HepG2 (cell line): ENCODE measurements around the gene RAB34. TPM values are rescaled to one million over a fixed set of nuclear protein-coding genes. Genes with fewer than 3 reads are reported as not detected.
A peak's percentile ranks its signal among the peaks of the same experiment; 100 is the strongest.

Experiments used
- AGO2 ChIP-seq: fragments of 200-400 bp; formaldehyde crosslinking; optimal IDR thresholded peaks from 2 replicates; pipeline ENCODE3; 2017; ENCODE audit warnings: mild to moderate bottlenecking, low read depth, low read length, moderate library complexity
- ARHGAP35 ChIP-seq: sonication (generic); formaldehyde crosslinking; IDR thresholded peaks from 2 replicates; pipeline ENCODE4 v1.9.0; 2022; ENCODE audit warnings: mild to moderate bottlenecking, inconsistent platforms, moderate library complexity, missing genetic modification reagents, borderline replicate concordance
- ASH2L ChIP-seq: fragments of 300-600, 200-600 bp; sonication (generic); IDR thresholded peaks from 2 replicates; pipeline ENCODE4 v1.7.0; 2017; ENCODE audit warnings: low read depth, mild to moderate bottlenecking, moderate library complexity, mixed read lengths, low read length; ENCODE audit not compliant: insufficient read length
- ATAD3A ChIP-seq: sonication (generic); formaldehyde crosslinking; IDR thresholded peaks from 2 replicates; pipeline ENCODE4 v1.4.0; 2020; ENCODE audit warnings: missing genetic modification reagents
- BORCS8-MEF2B ChIP-seq: sonication (generic); formaldehyde crosslinking; IDR thresholded peaks from 2 replicates; pipeline ENCODE4 v1.8.0; 2022; ENCODE audit warnings: mild to moderate bottlenecking, missing genetic modification reagents
- CCDC6 ChIP-seq: sonication (generic); formaldehyde crosslinking; IDR thresholded peaks from 2 replicates; pipeline ENCODE4 v1.8.1; 2022; ENCODE audit warnings: mild to moderate bottlenecking, missing genetic modification reagents, moderate library complexity
- CHD4 ChIP-seq: fragments of 200-600 bp; sonication (generic); IDR thresholded peaks from 2 replicates; pipeline ENCODE4 v1.7.0; 2017; ENCODE audit warnings: mild to moderate bottlenecking, low read length, borderline replicate concordance
- CREM ChIP-seq, 2 experiments: sonication (generic) in 1 of 2; formaldehyde crosslinking in 1 of 2; IDR thresholded peaks; 2 replicates each; pipeline versions ENCODE4 v1.4.0 to v1.6.1; 2016 to 2020; ENCODE audit warnings: antibody characterized with exemption in 1 of 2, mild to moderate bottlenecking in 1 of 2, missing genetic modification reagents in 1 of 2
- JUNB ChIP-seq: sonication (generic); formaldehyde crosslinking; IDR thresholded peaks from 2 replicates; pipeline ENCODE4 v1.8.0; 2022; ENCODE audit warnings: missing genetic modification reagents, mild to moderate bottlenecking, borderline replicate concordance
- MBNL3 ChIP-seq: fragments of 250-450 bp; sonication (Bioruptor Pico); conservative IDR thresholded peaks from 2 replicates; pipeline ENCODE4 v1.8.0; 2022; ENCODE audit warnings: mild to moderate bottlenecking, inconsistent platforms
- RAD51 ChIP-seq: fragments of 450-650 bp; IDR thresholded peaks from 2 replicates; pipeline ENCODE4 v1.6.1; 2016; ENCODE audit warnings: borderline replicate concordance
- RFX1 ChIP-seq: fragments of 450-650 bp; IDR thresholded peaks from 2 replicates; pipeline ENCODE4 v1.6.1; 2017
- SMARCE1 ChIP-seq: fragments of 450-650 bp; IDR thresholded peaks from 2 replicates; pipeline ENCODE4 v1.6.1; 2017; ENCODE audit warnings: borderline replicate concordance
- SOX6 ChIP-seq, 2 experiments: fragments of 450-650 bp in 1 of 2; sonication (generic) in 1 of 2; formaldehyde crosslinking in 1 of 2; IDR thresholded peaks; 2 replicates each; pipeline versions ENCODE4 v1.4.0 to v1.6.1; 2017 to 2020; ENCODE audit warnings: antibody characterized with exemption in 1 of 2, mild to moderate bottlenecking in 1 of 2, missing genetic modification reagents in 1 of 2
- SPEN ChIP-seq: sonication (generic); formaldehyde crosslinking; IDR thresholded peaks from 2 replicates; pipeline ENCODE4 v1.5.1; 2020; ENCODE audit warnings: low read depth, mild to moderate bottlenecking, missing genetic modification reagents
- STAT5B ChIP-seq: sonication (generic); formaldehyde crosslinking; IDR thresholded peaks from 2 replicates; pipeline ENCODE4 v1.4.0; 2020; ENCODE audit warnings: missing genetic modification reagents
- ZBTB20 ChIP-seq: sonication (generic); formaldehyde crosslinking; IDR thresholded peaks from 2 replicates; pipeline ENCODE4 v1.8.1; 2023; ENCODE audit warnings: missing genetic modification reagents, low read depth, mild to moderate bottlenecking, borderline replicate concordance
- ZFP90 ChIP-seq: sonication (generic); formaldehyde crosslinking; IDR thresholded peaks from 2 replicates; pipeline ENCODE4 v1.8.0; 2022; ENCODE audit warnings: missing genetic modification reagents, mild to moderate bottlenecking, inconsistent platforms, borderline replicate concordance
- ZMYM2 ChIP-seq: sonication (generic); formaldehyde crosslinking; IDR thresholded peaks from 2 replicates; pipeline ENCODE4 v1.8.0; 2022; ENCODE audit warnings: mild to moderate bottlenecking, missing genetic modification reagents
- ZNF460 ChIP-seq: sonication (generic); formaldehyde crosslinking; IDR thresholded peaks from 2 replicates; pipeline ENCODE4 v1.5.1; 2020; ENCODE audit warnings: missing genetic modification reagents, mild to moderate bottlenecking, borderline replicate concordance
- ZSCAN9 ChIP-seq: IDR thresholded peaks from 2 replicates; pipeline ENCODE4 v1.6.1; 2016; ENCODE audit warnings: borderline replicate concordance
- polyA plus RNA-seq, 8 experiments: library from polyadenylated mRNA; depleted of rRNA in 3 of 8; stranded (reverse) in 7 of 8; unstranded in 1 of 8; fragments of >200 nt; fragmentation: Illumina TruSeq in 4 of 8; extraction: Trizol in 4 of 8; gene quantifications; 2 replicates each; pipeline versions ENCODE4 v1.2.1 to v1.2.3, GENCODE V29; 2011 to 2016; ENCODE audit warnings: low read depth in 4 of 8, missing spikeins in 1 of 8, mixed read lengths in 1 of 8; ENCODE audit not compliant: insufficient read depth in 1 of 8
- total RNA-seq, 5 experiments: library from RNA; depleted of rRNA; stranded (reverse); fragments of >200 nt; fragmentation: Illumina TruSeq; extraction: Trizol; gene quantifications; 2 replicates each; pipeline ENCODE4 v1.2.3, GENCODE V29; 2016; ENCODE audit warnings: low read depth in 1 of 5
- TF ChIP-seq, protein P1 (sequence below): sonication (generic); formaldehyde crosslinking; IDR thresholded peaks from 2 replicates; pipeline ENCODE4 v1.4.0; 2020; ENCODE audit warnings: missing genetic modification reagents
- TF ChIP-seq, protein P2 (sequence below): sonication (generic); formaldehyde crosslinking; IDR thresholded peaks from 2 replicates; pipeline ENCODE4 v1.5.0; 2020; ENCODE audit warnings: missing genetic modification reagents
- TF ChIP-seq, protein P3 (sequence below): sonication (generic); formaldehyde crosslinking; IDR thresholded peaks from 2 replicates; pipeline ENCODE4 v1.5.0; 2020; ENCODE audit warnings: missing genetic modification reagents

The RAB34 gene
- total and polyA plus RNA-seq, 2 of the 13 experiments (the other 11 are each of a cell fraction or from before 2014, with no cell fraction given), result 0.49 TPM; not detected in 1

DNA sequence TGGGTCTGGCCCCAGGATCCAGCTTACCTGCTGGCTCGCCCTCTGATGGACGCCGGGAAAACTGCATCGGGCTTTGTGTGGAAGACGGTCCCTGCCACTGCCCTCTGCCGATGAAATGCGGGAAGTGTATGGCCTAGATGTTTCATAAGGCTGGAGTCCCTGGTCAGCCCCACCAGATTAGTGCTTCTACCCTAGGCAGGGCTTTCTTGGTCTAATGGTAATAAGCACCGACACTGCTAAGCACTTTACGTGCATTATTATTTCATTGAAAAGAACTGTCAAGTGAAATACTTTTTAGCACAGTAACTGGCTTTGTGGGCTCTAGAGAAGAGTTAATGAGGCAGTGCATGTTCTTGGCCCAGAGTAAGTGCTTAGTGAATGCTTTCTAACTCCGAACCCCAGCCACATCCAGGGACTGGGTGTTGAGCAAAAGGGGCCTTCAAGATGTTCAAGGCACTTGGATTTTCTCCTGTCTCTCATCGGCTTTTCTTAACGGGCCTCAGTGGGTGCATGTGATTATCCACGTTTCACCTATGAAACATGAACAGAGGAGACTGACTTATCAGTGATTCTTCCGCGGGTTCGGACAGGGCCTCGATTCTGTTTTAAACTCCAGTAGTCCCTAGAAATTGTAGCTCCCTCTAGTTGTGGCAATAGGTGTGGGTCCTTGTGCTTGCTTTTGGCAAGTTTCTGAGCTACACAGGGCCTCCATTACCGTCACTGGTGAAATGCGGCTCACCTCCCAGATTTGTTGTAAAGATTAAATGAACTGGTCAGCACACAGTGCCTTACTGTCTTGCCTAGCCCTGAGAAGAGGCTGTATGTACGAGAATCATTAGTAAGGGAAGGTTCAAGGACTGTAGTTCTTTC lies 32.7 kb upstream of the RAB34 start (continued):
- TF ChIP-seq SOX6 (IDR thresholded peaks at IDR 0.05), result no peak
- peak; percentile 64; the same call in 1 of the 2 replicates for TF ChIP-seq SOX6 (CRISPR knock-in tag; IDR thresholded peaks at IDR 0.05)
- no peak for TF ChIP-seq ARHGAP35 (CRISPR knock-in tag)
- TF ChIP-seq, protein P1, sequence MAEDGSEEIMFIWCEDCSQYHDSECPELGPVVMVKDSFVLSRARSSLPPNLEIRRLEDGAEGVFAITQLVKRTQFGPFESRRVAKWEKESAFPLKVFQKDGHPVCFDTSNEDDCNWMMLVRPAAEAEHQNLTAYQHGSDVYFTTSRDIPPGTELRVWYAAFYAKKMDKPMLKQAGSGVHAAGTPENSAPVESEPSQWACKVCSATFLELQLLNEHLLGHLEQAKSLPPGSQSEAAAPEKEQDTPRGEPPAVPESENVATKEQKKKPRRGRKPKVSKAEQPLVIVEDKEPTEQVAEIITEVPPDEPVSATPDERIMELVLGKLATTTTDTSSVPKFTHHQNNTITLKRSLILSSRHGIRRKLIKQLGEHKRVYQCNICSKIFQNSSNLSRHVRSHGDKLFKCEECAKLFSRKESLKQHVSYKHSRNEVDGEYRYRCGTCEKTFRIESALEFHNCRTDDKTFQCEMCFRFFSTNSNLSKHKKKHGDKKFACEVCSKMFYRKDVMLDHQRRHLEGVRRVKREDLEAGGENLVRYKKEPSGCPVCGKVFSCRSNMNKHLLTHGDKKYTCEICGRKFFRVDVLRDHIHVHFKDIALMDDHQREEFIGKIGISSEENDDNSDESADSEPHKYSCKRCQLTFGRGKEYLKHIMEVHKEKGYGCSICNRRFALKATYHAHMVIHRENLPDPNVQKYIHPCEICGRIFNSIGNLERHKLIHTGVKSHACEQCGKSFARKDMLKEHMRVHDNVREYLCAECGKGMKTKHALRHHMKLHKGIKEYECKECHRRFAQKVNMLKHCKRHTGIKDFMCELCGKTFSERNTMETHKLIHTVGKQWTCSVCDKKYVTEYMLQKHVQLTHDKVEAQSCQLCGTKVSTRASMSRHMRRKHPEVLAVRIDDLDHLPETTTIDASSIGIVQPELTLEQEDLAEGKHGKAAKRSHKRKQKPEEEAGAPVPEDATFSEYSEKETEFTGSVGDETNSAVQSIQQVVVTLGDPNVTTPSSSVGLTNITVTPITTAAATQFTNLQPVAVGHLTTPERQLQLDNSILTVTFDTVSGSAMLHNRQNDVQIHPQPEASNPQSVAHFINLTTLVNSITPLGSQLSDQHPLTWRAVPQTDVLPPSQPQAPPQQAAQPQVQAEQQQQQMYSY (CRISPR knock-in tag), result no peak
- TF ChIP-seq SPEN, result no peak
- TF ChIP-seq RFX1, result no peak
- TF ChIP-seq CCDC6 (CRISPR knock-in tag), result no peak
- TF ChIP-seq AGO2, result no peak
- no peak for TF ChIP-seq ASH2L
- no peak for TF ChIP-seq ZMYM2
- no peak for TF ChIP-seq ZFP90 (CRISPR knock-in tag)
- TF ChIP-seq CREM (IDR thresholded peaks at IDR 0.05), result no peak
- TF ChIP-seq CREM (CRISPR knock-in tag; IDR thresholded peaks at IDR 0.05), result no peak
- TF ChIP-seq ZSCAN9 (CRISPR knock-in tag), result no peak; the same call in 1 of the 2 replicates
- TF ChIP-seq ZNF460 (CRISPR knock-in tag), result no peak
- TF ChIP-seq, protein P2, sequence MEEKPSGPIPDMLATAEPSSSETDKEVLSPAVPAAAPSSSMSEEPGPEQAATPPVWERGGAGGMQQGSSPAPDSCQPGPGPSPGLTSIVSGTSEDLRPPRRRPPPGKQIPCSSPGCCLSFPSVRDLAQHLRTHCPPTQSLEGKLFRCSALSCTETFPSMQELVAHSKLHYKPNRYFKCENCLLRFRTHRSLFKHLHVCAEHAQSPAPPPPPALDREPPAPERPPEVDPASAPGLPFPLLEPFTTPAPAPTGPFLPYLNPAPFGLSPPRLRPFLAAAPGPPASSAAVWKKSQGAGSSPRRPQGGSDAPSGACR (CRISPR knock-in tag), result no peak
- no peak for TF ChIP-seq ATAD3A (CRISPR knock-in tag)
- TF ChIP-seq RAD51, result no peak
- TF ChIP-seq STAT5B (CRISPR knock-in tag), result no peak
- TF ChIP-seq ZBTB20 (CRISPR knock-in tag), result peak; percentile 55; the same call in 1 of the 2 replicates
- no peak for TF ChIP-seq MBNL3 (CRISPR knock-in tag)
- TF ChIP-seq JUNB, result no peak
- TF ChIP-seq SMARCE1, result no peak
- TF ChIP-seq, protein P3, sequence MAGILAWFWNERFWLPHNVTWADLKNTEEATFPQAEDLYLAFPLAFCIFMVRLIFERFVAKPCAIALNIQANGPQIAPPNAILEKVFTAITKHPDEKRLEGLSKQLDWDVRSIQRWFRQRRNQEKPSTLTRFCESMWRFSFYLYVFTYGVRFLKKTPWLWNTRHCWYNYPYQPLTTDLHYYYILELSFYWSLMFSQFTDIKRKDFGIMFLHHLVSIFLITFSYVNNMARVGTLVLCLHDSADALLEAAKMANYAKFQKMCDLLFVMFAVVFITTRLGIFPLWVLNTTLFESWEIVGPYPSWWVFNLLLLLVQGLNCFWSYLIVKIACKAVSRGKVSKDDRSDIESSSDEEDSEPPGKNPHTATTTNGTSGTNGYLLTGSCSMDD (CRISPR knock-in tag), result no peak
- 0 out of 2 replicates have a peak, but pooled peaks have one; percentile 28 for TF ChIP-seq CHD4
- TF ChIP-seq BORCS8-MEF2B (CRISPR knock-in tag), result no peak
